ENCODE measurements around the gene DOCK9.

DNA sequence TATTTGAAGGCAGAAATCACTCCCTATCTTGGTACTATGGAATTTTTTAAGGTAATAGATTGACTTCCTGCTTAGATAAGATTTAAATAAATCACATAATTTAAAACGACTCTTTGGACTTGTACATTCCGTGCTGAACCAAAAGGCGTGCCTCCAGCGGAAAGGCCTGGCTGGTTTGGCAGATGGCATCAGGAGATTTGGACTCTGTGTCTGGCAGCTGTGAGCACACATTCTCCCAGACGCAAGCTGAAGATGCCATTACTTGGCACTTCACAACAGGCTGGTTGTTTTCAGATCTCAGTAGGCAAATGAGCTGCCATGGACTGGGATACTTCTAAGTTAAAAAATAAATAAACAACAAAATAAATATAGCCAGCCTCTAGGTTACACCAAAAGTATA lies 120.9 kb downstream of the DOCK9 start:
- TF ChIP-seq, protein P1, sequence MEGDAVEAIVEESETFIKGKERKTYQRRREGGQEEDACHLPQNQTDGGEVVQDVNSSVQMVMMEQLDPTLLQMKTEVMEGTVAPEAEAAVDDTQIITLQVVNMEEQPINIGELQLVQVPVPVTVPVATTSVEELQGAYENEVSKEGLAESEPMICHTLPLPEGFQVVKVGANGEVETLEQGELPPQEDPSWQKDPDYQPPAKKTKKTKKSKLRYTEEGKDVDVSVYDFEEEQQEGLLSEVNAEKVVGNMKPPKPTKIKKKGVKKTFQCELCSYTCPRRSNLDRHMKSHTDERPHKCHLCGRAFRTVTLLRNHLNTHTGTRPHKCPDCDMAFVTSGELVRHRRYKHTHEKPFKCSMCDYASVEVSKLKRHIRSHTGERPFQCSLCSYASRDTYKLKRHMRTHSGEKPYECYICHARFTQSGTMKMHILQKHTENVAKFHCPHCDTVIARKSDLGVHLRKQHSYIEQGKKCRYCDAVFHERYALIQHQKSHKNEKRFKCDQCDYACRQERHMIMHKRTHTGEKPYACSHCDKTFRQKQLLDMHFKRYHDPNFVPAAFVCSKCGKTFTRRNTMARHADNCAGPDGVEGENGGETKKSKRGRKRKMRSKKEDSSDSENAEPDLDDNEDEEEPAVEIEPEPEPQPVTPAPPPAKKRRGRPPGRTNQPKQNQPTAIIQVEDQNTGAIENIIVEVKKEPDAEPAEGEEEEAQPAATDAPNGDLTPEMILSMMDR (optimal IDR thresholded peaks at IDR 0.05 in 1 of 3, IDR thresholded peaks at IDR 0.05 in 1 of 3, conservative IDR thresholded peaks at IDR 0.05 in 1 of 3; ENCODE audit: extremely low read depth in 1 of 3, insufficient read depth in 2 of 3, low read length in 3 of 3) = no peak
- no peak for TF ChIP-seq EZH2 (IDR thresholded peaks at IDR 0.05; ENCODE audit: low read length)

Data from keratinocyte (primary cell).